ENCODE results near the gene SCUBE3. TPM values are rescaled to one million over a fixed set of nuclear protein-coding genes. Genes with fewer than 3 reads are reported as not detected.
A peak's percentile ranks its signal among the peaks of the same experiment; 100 is the strongest.

Gene SCUBE3
- total and polyA plus RNA-seq, 2 of the 4 experiments (the other 2 are of a cell fraction) = 19.9 to 45.5 TPM

- CTCF ChIA-PET = no interaction called here
- Histone ChIP-seq H2BK5ac (ENCODE audit: low read depth, low read length, poor library complexity, severe bottlenecking) (peak overlapping the region; percentile 60), H3K4ac (ENCODE audit: low read depth, low read length) (peak overlapping the region; percentile 82), H3K9ac (ENCODE audit: low read depth, low read length) (no peak overlapping the region), H3K4me2 (ENCODE audit: low read depth, low read length) (no peak overlapping the region), H2AK9ac (replicated peaks; ENCODE audit: low read depth, low read length, poor library complexity) (no peak overlapping the region), H3K9me3 (ENCODE audit: control insufficient read depth, insufficient read depth, low read length) (no peaks in the 10 kb centered on the region), H4K8ac (ENCODE audit: low read depth in 2 of 2, low read length in 2 of 2) (peak overlapping the region in 1 of 2 experiments; percentile 48; a peak in 1 of 4 replicates), H4K5ac (ENCODE audit: low read depth, low read length) (no peak overlapping the region), H2AFZ (replicated peaks; ENCODE audit: low read length, poor library complexity) (peak overlapping the region; percentile 47), H3K9me1 (ENCODE audit: insufficient read depth, low read length) (peaks cover 13% of the 10 kb centered on the region), H3K23ac (ENCODE audit: low read depth, low read length) (no peak overlapping the region), H3K27ac (ENCODE audit: insufficient read depth, low read length) (no peak overlapping the region), H4K91ac (ENCODE audit: insufficient read depth, low read depth, low read length) (no peak overlapping the region), H3K4me3 (ENCODE audit: insufficient read depth, low read depth, low read length) (no peak overlapping the region), H4K20me1 (ENCODE audit: insufficient read depth, low read length) (no peaks in the 10 kb centered on the region), H3K14ac (replicated peaks; ENCODE audit: low read depth, low read length) (peak overlapping the region; percentile 73; the same call in 1 of the 2 replicates), H2AK5ac (ENCODE audit: low read depth, low read length) (no peak overlapping the region), H2BK20ac (ENCODE audit: low read depth, low read length) (0 out of 2 replicates have a peak overlapping the region, but pooled peaks have one; percentile 42), H3K27me3 (ENCODE audit: control insufficient read depth, insufficient read depth, low read length) (no peaks in the 10 kb centered on the region), H3K79me1 (ENCODE audit: low read depth in 1 of 2, low read length in 2 of 2) (0 out of 4 replicates have a peak, but pooled peaks cover 0 to 2% of the 10 kb centered on the region in 2 experiments), H2BK15ac (ENCODE audit: low read depth, low read length) (no peak overlapping the region), H2BK120ac (ENCODE audit: low read depth, low read length) (peak overlapping the region; percentile 51; the same call in 1 of the 2 replicates), H3K4me1 (ENCODE audit: control insufficient read depth, insufficient read depth, low read length) (peaks cover 23% of the 10 kb centered on the region), H3K56ac (ENCODE audit: extremely low read depth, insufficient read depth, low read length) (no peak overlapping the region), H3K36me3 (ENCODE audit: control insufficient read depth, insufficient read depth, low read length) (no peaks in the 10 kb centered on the region), H3K18ac (ENCODE audit: low read depth, low read length) (no peak overlapping the region)
- TF ChIP-seq CEBPB (IDR thresholded peaks at IDR 0.05; ENCODE audit: low read depth, low read length) (peak; percentile 74), RCOR1 (IDR thresholded peaks at IDR 0.05; ENCODE audit: insufficient replicate concordance, low read length) (no peak)
- WGBS, 2 experiments (ENCODE audit: extremely low coverage in 2 of 2, insufficient read length in 1 of 2) = no CpG with 5 or more reads among the region's 6 CpGs
- POLR2A ChIA-PET (ENCODE audit: unreplicated experiment) = no interaction called here
- dilution Hi-C loops (cut with HindIII; ENCODE audit: low sequenced_read_pairs, unreplicated experiment) = no loop called here
- BruUV-seq (replicated peaks) = no TSS peak
- intact Hi-C loops (cut with micrococcal nuclease) = no loop called here
- peak; percentile 55 for ATAC-seq (ENCODE audit: low read depth)
- peak; percentile 51 for DNase-seq
- in situ Hi-C loops (cut with MboI; ENCODE audit: low sequenced_read_pairs) = no loop called here
Measured at GRCh38 chr6:35185302-35185681, 28.5 kb upstream of the SCUBE3 start.

Measured in IMR-90 (cell line).